Stomach (tissue), 9 donors: ENCODE data around the gene MYBBP1A. TPM values are rescaled to one million over a fixed set of nuclear protein-coding genes. Genes with fewer than 3 reads are reported as not detected.
"Not testable (repeated sequence)": the region's sequence is repeated elsewhere in the genome, so short reads cannot be mapped to it uniquely, and the experiment has no call there.

Experiments used
- DNase-seq, 2 donors: peaks; one replicate each; pipeline versions ENCODE4 v3.0.0 to v3.0.0-alpha.2; 2013 to 2019
- H3K27ac ChIP-seq, 5 donors: fragments of 200-600 bp in 4 of 5; sonication (generic) in 4 of 5; one replicate each; pipeline ENCODE4 v1.5.1; 2013 to 2019; ENCODE audit warnings: mild to moderate bottlenecking in 1 of 5, moderate library complexity in 1 of 5
- H3K27me3 ChIP-seq, 3 donors: fragments of 200-600 bp; sonication (generic); one replicate each; pipeline ENCODE4 v1.5.1; 2017 to 2019; ENCODE audit warnings: mixed run types in 1 of 3
- H3K36me3 ChIP-seq, 4 donors: fragments of 200-600 bp; sonication (generic); 1 replicate in 3 of 4; 2 replicates in 1 of 4; pipeline ENCODE4 v1.5.1; 2016 to 2019
- H3K4me1 ChIP-seq, 4 donors: fragments of 200-600 bp; sonication (generic); one replicate each; pipeline ENCODE4 v1.5.1; 2016 to 2019
- H3K4me3 ChIP-seq, 4 donors: fragments of 200-600 bp; sonication (generic) in 3 of 4; one replicate each; pipeline ENCODE4 v1.5.1; 2016 to 2019; ENCODE audit warnings: mild to moderate bottlenecking in 1 of 4
- H3K9me3 ChIP-seq, 4 donors: fragments of 200-600 bp; sonication (generic); one replicate each; pipeline ENCODE4 v1.5.1; 2016 to 2019
- EP300 ChIP-seq: sonication (generic); formaldehyde crosslinking; IDR thresholded peaks from one replicate; pipeline ENCODE4 v1.6.1; 2017; ENCODE audit warnings: antibody characterized with exemption
- POLR2A ChIP-seq, 4 donors: fragments of 450-650 bp; IDR thresholded peaks; one replicate each; pipeline ENCODE4 v1.6.1; 2016; ENCODE audit warnings: antibody characterized with exemption in 4 of 4, control low read depth in 2 of 4, mild to moderate bottlenecking in 1 of 4, moderate library complexity in 1 of 4
- POLR2AphosphoS5 ChIP-seq, 3 donors: sonication (generic); formaldehyde crosslinking; IDR thresholded peaks; one replicate each; pipeline ENCODE4 v1.6.1; 2016; ENCODE audit warnings: antibody characterized with exemption in 3 of 3
- WGBS, 5 donors: extraction: QIAGEN DNeasy Blood & Tissue Kit in 3 of 5; methylation state at CpG; one replicate each; pipeline versions ENCODE4 v1.1.5 to v1.1.7; 2013 to 2018; 5-methylcytosine and 5-hydroxymethylcytosine counted together
- intact Hi-C: fragments of 100-400 bp; cut with DNase I; formaldehyde crosslinking; loops from one replicate; pipeline ENCODE4 v1.15.1; 2023; ENCODE audit warnings: low total_unique reads
- polyA plus RNA-seq, 3 donors: library from polyadenylated mRNA; stranded (reverse); fragments of 200-250 nt; gene quantifications; one replicate each; pipeline ENCODE4 v1.2.3, GENCODE V29; 2013
- total RNA-seq, 5 donors: library from RNA; depleted of rRNA; stranded (reverse); fragments of >200 nt; gene quantifications; one replicate each; pipeline versions ENCODE4 v1.1.0 to v1.2.3, GENCODE V29; 2014 to 2016
- TF ChIP-seq, protein P1 (sequence below), 7 experiments: fragments of 450-650 bp in 4 of 7; fragments of 200-600 bp in 3 of 7; sonication (generic) in 3 of 7; IDR thresholded peaks; one replicate each; pipeline ENCODE4 v1.5.1; 2016 to 2019; ENCODE audit warnings: antibody characterized with exemption in 7 of 7, control low read depth in 2 of 7, mild to moderate bottlenecking in 1 of 7
- donor health status: healthy with polysubstance abuse.
- donor health status: Bipolar disorder and iron deficiency.
- donor health status: healthy.

The MYBBP1A gene
- total and polyA plus RNA-seq, 8 donors: 14.1 to 237 (median 44.5) TPM

- no peak for DNase-seq
- Histone ChIP-seq H3K36me3 (no peaks in the 10 kb centered on the region), H3K27me3 (peaks cover 0 to 11% (median 0%) of the 10 kb centered on the region in 3 donors), H3K9me3 (no peaks in the 10 kb centered on the region), H3K27ac (no peak overlapping the region), H3K4me3 (no peak overlapping the region), H3K4me1 (peaks cover 6 to 15% (median 12%) of the 10 kb centered on the region in 4 donors)
- TF ChIP-seq EP300: no peak
- no peak for TF ChIP-seq POLR2A (IDR thresholded peaks at IDR 0.05)
- TF ChIP-seq, protein P1, sequence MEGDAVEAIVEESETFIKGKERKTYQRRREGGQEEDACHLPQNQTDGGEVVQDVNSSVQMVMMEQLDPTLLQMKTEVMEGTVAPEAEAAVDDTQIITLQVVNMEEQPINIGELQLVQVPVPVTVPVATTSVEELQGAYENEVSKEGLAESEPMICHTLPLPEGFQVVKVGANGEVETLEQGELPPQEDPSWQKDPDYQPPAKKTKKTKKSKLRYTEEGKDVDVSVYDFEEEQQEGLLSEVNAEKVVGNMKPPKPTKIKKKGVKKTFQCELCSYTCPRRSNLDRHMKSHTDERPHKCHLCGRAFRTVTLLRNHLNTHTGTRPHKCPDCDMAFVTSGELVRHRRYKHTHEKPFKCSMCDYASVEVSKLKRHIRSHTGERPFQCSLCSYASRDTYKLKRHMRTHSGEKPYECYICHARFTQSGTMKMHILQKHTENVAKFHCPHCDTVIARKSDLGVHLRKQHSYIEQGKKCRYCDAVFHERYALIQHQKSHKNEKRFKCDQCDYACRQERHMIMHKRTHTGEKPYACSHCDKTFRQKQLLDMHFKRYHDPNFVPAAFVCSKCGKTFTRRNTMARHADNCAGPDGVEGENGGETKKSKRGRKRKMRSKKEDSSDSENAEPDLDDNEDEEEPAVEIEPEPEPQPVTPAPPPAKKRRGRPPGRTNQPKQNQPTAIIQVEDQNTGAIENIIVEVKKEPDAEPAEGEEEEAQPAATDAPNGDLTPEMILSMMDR (IDR thresholded peaks at IDR 0.05): no peak
- TF ChIP-seq POLR2AphosphoS5 (IDR thresholded peaks at IDR 0.05): no peak
- intact Hi-C loops: no loop called here
- WGBS, 5 donors: 87 to 94% (median 92%) methylated on average over 9 to 14 of the region's 14 CpGs
Measured at GRCh38 chr17:4593021-4593421, 37.8 kb upstream of the MYBBP1A start.

DNA sequence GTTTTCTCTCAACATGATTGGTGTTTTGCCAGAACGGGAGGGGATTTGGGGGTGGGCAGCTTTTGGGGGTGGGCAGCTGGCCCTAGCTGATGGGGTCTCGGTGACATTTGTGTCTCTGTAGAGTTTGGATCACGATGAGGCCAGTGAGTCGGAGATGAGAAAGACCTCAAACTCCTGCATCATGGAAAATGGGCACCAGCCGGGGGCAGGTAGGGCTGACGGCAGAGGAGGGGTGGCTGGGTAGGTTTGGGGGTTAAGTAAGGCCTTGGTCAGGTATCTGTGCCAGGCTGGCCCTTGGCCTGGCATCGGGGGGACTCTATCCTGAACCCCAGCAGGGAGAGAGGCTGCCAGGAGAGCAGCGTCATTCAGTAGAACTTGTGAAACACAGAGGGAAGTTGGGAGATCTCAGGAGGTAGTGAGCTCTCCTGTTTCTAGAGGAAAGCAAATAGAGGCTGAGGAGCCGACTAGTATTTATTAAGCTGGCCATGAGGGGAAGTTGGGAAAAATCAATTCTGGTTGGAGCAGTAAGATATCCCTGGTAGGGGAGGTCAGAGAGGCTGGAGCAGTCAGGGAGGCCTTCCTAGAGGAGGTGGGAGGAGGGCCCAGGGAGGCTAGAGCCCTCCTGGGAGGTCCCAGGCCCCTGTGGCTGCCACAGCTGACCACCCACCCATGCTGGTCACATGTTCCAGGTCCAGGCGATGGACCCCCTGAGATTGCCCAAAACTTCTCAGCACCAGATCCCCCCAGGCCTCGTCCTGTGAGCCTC, 37.2 kb upstream of the MYBBP1A start:
- Histone ChIP-seq H3K36me3 (no peaks in the 10 kb centered on the region), H3K9me3 (no peaks in the 10 kb centered on the region), H3K27ac (no peak overlapping the region), H3K27me3 (peaks cover 0 to 11% (median 0%) of the 10 kb centered on the region in 3 donors), H3K4me3 (no peak overlapping the region), H3K4me1 (peaks cover 6 to 10% (median 10%) of the 10 kb centered on the region in 4 donors)
- intact Hi-C loops: no loop called here
- WGBS, 5 donors: 83 to 89% (median 86%) methylated on average over 10 to 11 of the region's 11 CpGs
- DNase-seq: no peak
- no peak for TF ChIP-seq POLR2AphosphoS5 (IDR thresholded peaks at IDR 0.05)
- TF ChIP-seq, protein P1 (IDR thresholded peaks at IDR 0.05): no peak
- no peak for TF ChIP-seq EP300
- no peak for TF ChIP-seq POLR2A (IDR thresholded peaks at IDR 0.05)

- DNase-seq: no peak
- TF ChIP-seq, protein P1 (IDR thresholded peaks at IDR 0.05): no peak
- TF ChIP-seq POLR2A (IDR thresholded peaks at IDR 0.05): no peak
- TF ChIP-seq POLR2AphosphoS5 (IDR thresholded peaks at IDR 0.05): no peak
- no peak for TF ChIP-seq EP300
- 76 to 83% (median 79%) methylated on average over 10 to 12 of the region's 12 CpGs for WGBS, 5 donors
- H3K4me3 ChIP-seq: no peak overlapping the region
- intact Hi-C loops: no loop called here
- H3K27ac ChIP-seq: no peak overlapping the region
- peaks cover 6 to 10% (median 10%) of the 10 kb centered on the region in 4 donors for H3K4me1 ChIP-seq
- H3K9me3 ChIP-seq: no peaks in the 10 kb centered on the region
- H3K36me3 ChIP-seq: no peaks in the 10 kb centered on the region
- peaks cover 0 to 11% (median 0%) of the 10 kb centered on the region in 3 donors for H3K27me3 ChIP-seq
Measured at GRCh38 chr17:4591529-4591928, 36.3 kb upstream of the MYBBP1A start.

- TF ChIP-seq POLR2A (IDR thresholded peaks at IDR 0.05): no peak
- no peak for TF ChIP-seq POLR2AphosphoS5 (IDR thresholded peaks at IDR 0.05)
- TF ChIP-seq, protein P1 (IDR thresholded peaks at IDR 0.05): no peak
- TF ChIP-seq EP300: no peak
- DNase-seq: no peak
- no peak overlapping the region for H3K4me3 ChIP-seq
- peaks cover 6 to 10% (median 10%) of the 10 kb centered on the region in 4 donors for H3K4me1 ChIP-seq
- intact Hi-C loops: no loop called here
- no peaks in the 10 kb centered on the region for H3K9me3 ChIP-seq
- H3K27ac ChIP-seq: no peak overlapping the region
- H3K36me3 ChIP-seq: no peaks in the 10 kb centered on the region
- peaks cover 0 to 12% (median 0%) of the 10 kb centered on the region in 3 donors for H3K27me3 ChIP-seq
- WGBS, 5 donors: 75 to 83% (median 81%) methylated on average over 3 to 10 of the region's 10 CpGs
Measured at GRCh38 chr17:4590981-4591453, 35.8 kb upstream of the MYBBP1A start.

GRCh38 chr17:4590042-4590441, 34.9 kb upstream of the MYBBP1A start:
- H3K4me3 ChIP-seq, DNase-seq, H3K27ac ChIP-seq, H3K36me3 ChIP-seq, H3K9me3 ChIP-seq, intact Hi-C loops: not testable (repeated sequence)
- WGBS, 5 donors: 68 to 74% (median 71%) methylated on average over 9 to 11 of the region's 11 CpGs
- Histone ChIP-seq H3K4me1 (peaks cover 2 to 11% (median 9%) of the 10 kb centered on the region in 4 donors), H3K27me3 (peaks cover 2 to 21% (median 4%) of the 10 kb centered on the region in 3 donors)
